ENCODE data around the gene RALGDS.

GRCh38 chr9:133088146-133088750 lies 32.8 kb downstream of the RALGDS start:
- TF ChIP-seq, protein P1, sequence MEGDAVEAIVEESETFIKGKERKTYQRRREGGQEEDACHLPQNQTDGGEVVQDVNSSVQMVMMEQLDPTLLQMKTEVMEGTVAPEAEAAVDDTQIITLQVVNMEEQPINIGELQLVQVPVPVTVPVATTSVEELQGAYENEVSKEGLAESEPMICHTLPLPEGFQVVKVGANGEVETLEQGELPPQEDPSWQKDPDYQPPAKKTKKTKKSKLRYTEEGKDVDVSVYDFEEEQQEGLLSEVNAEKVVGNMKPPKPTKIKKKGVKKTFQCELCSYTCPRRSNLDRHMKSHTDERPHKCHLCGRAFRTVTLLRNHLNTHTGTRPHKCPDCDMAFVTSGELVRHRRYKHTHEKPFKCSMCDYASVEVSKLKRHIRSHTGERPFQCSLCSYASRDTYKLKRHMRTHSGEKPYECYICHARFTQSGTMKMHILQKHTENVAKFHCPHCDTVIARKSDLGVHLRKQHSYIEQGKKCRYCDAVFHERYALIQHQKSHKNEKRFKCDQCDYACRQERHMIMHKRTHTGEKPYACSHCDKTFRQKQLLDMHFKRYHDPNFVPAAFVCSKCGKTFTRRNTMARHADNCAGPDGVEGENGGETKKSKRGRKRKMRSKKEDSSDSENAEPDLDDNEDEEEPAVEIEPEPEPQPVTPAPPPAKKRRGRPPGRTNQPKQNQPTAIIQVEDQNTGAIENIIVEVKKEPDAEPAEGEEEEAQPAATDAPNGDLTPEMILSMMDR (IDR thresholded peaks at IDR 0.05; ENCODE audit: extremely low read depth in 1 of 2, insufficient read depth in 1 of 2, low read depth in 1 of 2, low read length in 2 of 2): no peak
- no peak for TF ChIP-seq JUN (IDR thresholded peaks at IDR 0.05; ENCODE audit: borderline replicate concordance, insufficient read depth, insufficient read length, low read depth)

All from endothelial cell of umbilical vein (primary cell).